RWPE1 (cell line): ENCODE data around the gene CERKL.
A peak's percentile ranks its signal among the peaks of the same experiment; 100 is the strongest.

Experiments used
- CTCF ChIA-PET: fragments of 350-600 bp; sonication (Branson Sonifier 250); formaldehyde crosslinking; extraction: SDS; loops from one replicate; lab custom pipeline; 2021; lab: Yijun Ruan, JAX
- POLR2A ChIA-PET: fragments of 400-600 bp; formaldehyde crosslinking; extraction: SDS; loops from one replicate; lab custom pipeline; 2020; ENCODE audit warnings: antibody characterized with exemption; ENCODE audit not compliant: low non-redundant PET; lab: Yijun Ruan, JAX
- DNase-seq: peaks from one replicate; pipeline ENCODE4 v3.0.0; 2012; ENCODE audit warnings: low spot score
- H3K27ac ChIP-seq: fragments of 450-650 bp; 2 replicates; pipeline ENCODE4 v1.5.1; 2017
- TF ChIP-seq, protein P1 (sequence below): fragments of 450-650 bp; conservative IDR thresholded peaks from 2 replicates; pipeline ENCODE4 v1.5.1; 2017; ENCODE audit warnings: low read depth, mild to moderate bottlenecking

Gene CERKL

DNA sequence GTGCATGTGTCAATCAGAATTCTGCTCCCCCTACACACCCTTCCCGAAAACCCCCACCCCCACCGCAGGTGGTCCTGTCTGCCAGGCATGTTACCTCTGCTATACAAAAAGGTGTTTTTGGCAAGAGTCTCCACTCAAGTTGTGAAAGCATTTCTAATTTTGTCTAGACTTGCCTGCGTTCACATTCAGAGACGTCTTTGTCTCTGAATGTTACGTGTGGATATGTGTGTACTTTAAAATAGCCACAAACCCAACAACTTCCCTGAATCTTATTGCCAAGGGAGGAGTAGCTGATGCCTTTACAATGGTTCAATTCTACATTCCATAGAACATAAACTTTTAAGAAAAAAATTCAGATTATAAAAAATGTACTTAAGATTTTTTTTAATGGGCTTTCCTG is 133.1 kb downstream of the CERKL start:
- H3K27ac ChIP-seq: no peak overlapping the region
- peak; percentile 2 for DNase-seq
- ChIA-PET CTCF (no interaction called here), POLR2A (no interaction called here)
- TF ChIP-seq, protein P1, sequence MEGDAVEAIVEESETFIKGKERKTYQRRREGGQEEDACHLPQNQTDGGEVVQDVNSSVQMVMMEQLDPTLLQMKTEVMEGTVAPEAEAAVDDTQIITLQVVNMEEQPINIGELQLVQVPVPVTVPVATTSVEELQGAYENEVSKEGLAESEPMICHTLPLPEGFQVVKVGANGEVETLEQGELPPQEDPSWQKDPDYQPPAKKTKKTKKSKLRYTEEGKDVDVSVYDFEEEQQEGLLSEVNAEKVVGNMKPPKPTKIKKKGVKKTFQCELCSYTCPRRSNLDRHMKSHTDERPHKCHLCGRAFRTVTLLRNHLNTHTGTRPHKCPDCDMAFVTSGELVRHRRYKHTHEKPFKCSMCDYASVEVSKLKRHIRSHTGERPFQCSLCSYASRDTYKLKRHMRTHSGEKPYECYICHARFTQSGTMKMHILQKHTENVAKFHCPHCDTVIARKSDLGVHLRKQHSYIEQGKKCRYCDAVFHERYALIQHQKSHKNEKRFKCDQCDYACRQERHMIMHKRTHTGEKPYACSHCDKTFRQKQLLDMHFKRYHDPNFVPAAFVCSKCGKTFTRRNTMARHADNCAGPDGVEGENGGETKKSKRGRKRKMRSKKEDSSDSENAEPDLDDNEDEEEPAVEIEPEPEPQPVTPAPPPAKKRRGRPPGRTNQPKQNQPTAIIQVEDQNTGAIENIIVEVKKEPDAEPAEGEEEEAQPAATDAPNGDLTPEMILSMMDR: no peak

DNA sequence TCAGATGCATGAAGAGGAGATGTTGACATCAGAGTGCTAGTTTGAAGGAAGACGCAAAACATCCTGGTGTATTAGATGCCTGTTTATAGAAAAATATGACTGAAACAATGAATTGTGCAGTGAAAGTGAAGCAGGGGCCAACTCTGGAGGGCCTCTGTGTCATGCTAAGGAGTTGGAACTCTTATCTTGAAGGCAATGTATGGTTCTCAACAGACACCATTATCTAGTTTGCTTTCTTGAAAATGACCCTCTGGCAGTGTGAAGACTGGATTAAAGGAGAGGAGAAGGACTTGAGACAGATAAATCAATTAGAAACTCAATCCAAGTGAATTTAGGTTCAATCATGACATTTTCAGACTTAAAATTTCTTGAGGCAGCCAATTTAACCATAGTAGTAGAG is 136.7 kb downstream of the CERKL start:
- H3K27ac ChIP-seq: no peak overlapping the region
- TF ChIP-seq, protein P1: no peak
- CTCF ChIA-PET: no interaction called here
- POLR2A ChIA-PET: no interaction called here
- DNase-seq: no peak

DNA sequence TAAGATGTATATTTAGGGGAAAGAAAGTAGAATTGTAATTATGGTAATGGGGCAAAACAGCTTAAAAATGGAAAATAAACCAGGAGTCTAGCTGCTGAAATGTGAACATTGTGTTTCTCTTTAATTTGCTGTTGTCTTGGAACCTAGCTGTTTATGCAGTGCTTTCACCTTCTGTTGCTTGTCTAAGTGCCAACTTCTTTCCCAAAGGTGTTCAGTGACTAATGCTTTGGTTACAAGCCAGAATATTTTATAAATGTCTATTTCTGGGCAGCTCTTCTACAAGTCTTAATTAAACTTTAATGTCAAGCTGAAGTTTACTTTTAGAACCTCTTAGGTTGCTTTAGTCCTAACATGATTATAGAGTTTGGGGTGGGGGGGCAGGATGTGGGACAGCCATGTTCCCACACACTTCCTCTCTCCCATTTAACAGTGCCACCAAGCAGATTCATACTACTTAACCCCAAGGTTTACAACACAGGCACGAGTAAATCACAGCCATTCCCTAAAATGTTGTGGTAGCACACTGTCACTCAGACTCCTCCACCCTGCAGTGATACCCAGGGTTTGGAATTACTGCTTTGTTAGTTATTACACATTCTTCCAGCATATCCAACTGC is 139.1 kb downstream of the CERKL start:
- no peak overlapping the region for H3K27ac ChIP-seq
- peak; percentile 26 for DNase-seq
- ChIA-PET POLR2A (no interaction called here), CTCF (interaction anchor here (0.6 kb wide), 2 partner anchors 26 to 558 kb away, joined by 3 read pairs; no protein-coding TSS in a partner anchor)
- TF ChIP-seq, protein P1: no peak

DNA sequence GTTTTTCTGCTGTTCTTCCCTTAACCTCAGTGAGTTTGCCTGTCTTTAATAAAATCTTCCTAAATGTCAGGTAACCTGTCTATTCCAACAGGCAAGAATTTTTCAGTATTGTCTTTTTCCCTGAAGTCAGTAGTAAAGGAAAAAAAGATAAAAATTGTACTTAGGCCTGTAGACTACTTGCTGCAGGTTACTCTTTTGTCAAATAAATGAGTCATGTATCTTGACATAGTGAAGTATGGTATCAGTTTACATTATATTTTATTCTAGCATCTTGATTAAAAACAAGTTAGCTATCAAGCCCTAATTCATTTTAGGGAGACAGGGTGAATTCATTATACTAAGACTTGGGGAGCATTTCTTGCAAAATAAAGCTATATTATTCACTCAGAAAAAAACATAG is 139.9 kb downstream of the CERKL start:
- TF ChIP-seq, protein P1: no peak
- no peak for DNase-seq
- no peak overlapping the region for H3K27ac ChIP-seq
- ChIA-PET CTCF (no interaction called here), POLR2A (no interaction called here)

DNA sequence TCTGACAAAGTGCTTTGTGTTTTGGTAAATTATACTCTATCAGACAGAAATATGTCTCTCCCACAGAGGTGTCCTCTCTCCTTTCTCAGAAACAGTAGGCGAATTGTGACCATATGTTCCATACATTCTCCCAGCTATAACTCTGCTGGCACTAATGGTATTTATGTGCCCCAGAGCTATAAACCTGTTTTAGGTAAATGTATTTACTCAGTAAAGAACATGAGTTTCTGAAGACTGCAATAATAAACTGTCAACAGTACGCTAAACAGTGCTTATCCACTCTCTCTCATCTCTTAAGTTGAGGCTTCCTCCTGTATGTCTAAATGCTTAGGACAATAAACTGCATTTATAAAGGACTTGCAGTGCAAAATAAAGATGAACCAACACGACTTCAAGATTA is 141.2 kb downstream of the CERKL start:
- ChIA-PET CTCF (interaction anchor here (0.5 to 0.7 kb wide), 3 partner anchors 135 to 973 kb away, joined by 3 read pairs; no protein-coding TSS in a partner anchor), POLR2A (no interaction called here)
- DNase-seq: no peak
- TF ChIP-seq, protein P1: no peak
- H3K27ac ChIP-seq: no peak overlapping the region

DNA sequence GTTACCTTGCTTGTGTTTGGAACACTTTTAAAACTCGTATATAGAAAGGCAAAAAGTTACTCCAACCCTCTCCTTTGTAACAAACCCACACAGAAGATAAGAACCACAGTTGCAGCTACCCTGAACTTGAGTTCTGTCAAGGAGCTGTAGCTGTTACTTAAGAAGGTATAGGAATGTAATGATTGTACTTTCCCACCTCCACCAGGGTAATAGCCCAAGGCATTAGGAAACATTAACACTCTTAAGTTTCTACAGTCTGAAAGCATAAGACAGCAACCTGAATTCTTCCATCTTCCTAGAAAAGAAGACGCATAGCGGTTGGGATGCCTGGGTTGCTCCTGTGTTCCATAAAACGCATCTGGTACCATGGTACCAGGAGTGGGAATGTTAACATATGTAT is 156.7 kb downstream of the CERKL start:
- TF ChIP-seq, protein P1: no peak
- no peak for DNase-seq
- POLR2A ChIA-PET: no interaction called here
- CTCF ChIA-PET: no interaction called here
- no peak overlapping the region for H3K27ac ChIP-seq
